ENCODE data around the gene ERP44. TPM values are rescaled to one million over a fixed set of nuclear protein-coding genes. Genes with fewer than 3 reads are reported as not detected.
A peak's percentile ranks its signal among the peaks of the same experiment; 100 is the strongest.
"Not testable (repeated sequence)": the region's sequence is repeated elsewhere in the genome, so short reads cannot be mapped to it uniquely, and the experiment has no call there.

Gene ERP44
- total RNA-seq, 1 donor from 2014 or later: 24.5 TPM

- DNase-seq (ENCODE audit: low spot score in 2 of 2): no peak
- no peak for FAIRE-seq
These were observed 78.5 kb downstream of the ERP44 start for GRCh38 chr9:100020121-100020795.

- DNase-seq (ENCODE audit: low spot score in 2 of 2): no peak
- no peak for FAIRE-seq
These were observed 79.3 kb downstream of the ERP44 start for GRCh38 chr9:100019541-100019940.

- FAIRE-seq (no peak), DNase-seq (ENCODE audit: low spot score in 2 of 2) (no peak)
These were observed 84.0 kb downstream of the ERP44 start for GRCh38 chr9:100014846-100015245.

- FAIRE-seq (no peak), DNase-seq (ENCODE audit: low spot score in 2 of 2) (no peak)
These were observed 85.2 kb downstream of the ERP44 start for GRCh38 chr9:100013573-100013972.

GRCh38 chr9:100012279-100012678, 86.5 kb downstream of the ERP44 start:
- FAIRE-seq: no peak
- DNase-seq (ENCODE audit: low spot score in 2 of 2): no peak

- FAIRE-seq: peak; percentile 40
- no peak for DNase-seq (ENCODE audit: low spot score in 2 of 2)
These were observed 87.6 kb downstream of the ERP44 start for GRCh38 chr9:100011062-100011681.

- FAIRE-seq (no peak), DNase-seq (ENCODE audit: low spot score in 2 of 2) (no peak)
These were observed 99.0 kb downstream of the ERP44 start for GRCh38 chr9:99999797-100000196.

GRCh38 chr9:99998866-99999265, 99.9 kb downstream of the ERP44 start:
- DNase-seq (ENCODE audit: low spot score in 2 of 2) (no peak), FAIRE-seq (no peak)

- FAIRE-seq (no peak), DNase-seq (ENCODE audit: low spot score in 2 of 2) (no peak)
These were observed 100.5 kb downstream of the ERP44 start for GRCh38 chr9:99998266-99998665.

- not testable (repeated sequence) for FAIRE-seq; DNase-seq (ENCODE audit: low spot score in 2 of 2)
These were observed 108.3 kb downstream of the ERP44 start for GRCh38 chr9:99990508-99990907.

- FAIRE-seq: no peak
These were observed 112.2 kb downstream of the ERP44 start for GRCh38 chr9:99986642-99987041.

GRCh38 chr9:99980598-99980997, 118.2 kb downstream of the ERP44 start:
- DNase-seq (ENCODE audit: low spot score in 2 of 2) (no peak), FAIRE-seq (no peak)

More at GRCh38 chr9:99986642-99987041, 112.2 kb downstream of the ERP44 start:
- DNase-seq (ENCODE audit: low spot score in 2 of 2): no peak

GRCh38 chr9:99978221-99978620, 120.6 kb downstream of the ERP44 start:
- no peak for FAIRE-seq
- no peak for DNase-seq (ENCODE audit: low spot score in 2 of 2)

- FAIRE-seq: no peak
- no peak for DNase-seq (ENCODE audit: low spot score in 2 of 2)
These were observed 121.6 kb downstream of the ERP44 start for GRCh38 chr9:99977033-99977792.

GRCh38 chr9:99973455-99973854, 125.3 kb downstream of the ERP44 start:
- DNase-seq (ENCODE audit: low spot score in 2 of 2) (no peak), FAIRE-seq (no peak)

- FAIRE-seq (no peak), DNase-seq (ENCODE audit: low spot score in 2 of 2) (no peak)
These were observed 127.4 kb downstream of the ERP44 start for GRCh38 chr9:99971410-99971809.

- no peak for FAIRE-seq
- DNase-seq (ENCODE audit: low spot score in 2 of 2): no peak
These were observed 128.3 kb downstream of the ERP44 start for GRCh38 chr9:99970481-99970880.

GRCh38 chr9:99967457-99967856, 131.3 kb downstream of the ERP44 start:
- FAIRE-seq: no peak
- DNase-seq (ENCODE audit: low spot score in 2 of 2): no peak

- DNase-seq (ENCODE audit: low spot score in 2 of 2) (no peak), FAIRE-seq (no peak)
These were observed 132.1 kb downstream of the ERP44 start for GRCh38 chr9:99966716-99967115.

- DNase-seq (ENCODE audit: low spot score in 2 of 2) (no peak), FAIRE-seq (no peak)
These were observed 132.8 kb downstream of the ERP44 start for GRCh38 chr9:99966001-99966400.

- FAIRE-seq (no peak), DNase-seq (ENCODE audit: low spot score in 2 of 2) (no peak)
These were observed 134.5 kb downstream of the ERP44 start for GRCh38 chr9:99964336-99964735.

Measured in frontal cortex (tissue), 4 donors.